Activated CD8-positive, alpha-beta T cell treated with anti-CD3 and anti-CD28 coated beads for 36 hours (primary cell): Measurements from ENCODE around the gene ATP2B2. TPM values are rescaled to one million over a fixed set of nuclear protein-coding genes. Genes with fewer than 3 reads are reported as not detected.

Experiments
- ATAC-seq: fragments of 200-7000 bp; cut with Tn5 transposase; one replicate; pipeline ENCODE4 v1.10.0; 2021; ENCODE audit warnings: mild to moderate bottlenecking, moderate library complexity
- CTCF ChIA-PET: fragments of 350-600 bp; sonication (Branson Sonifier 250); formaldehyde crosslinking; loops from one replicate; lab custom pipeline; 2021; ENCODE audit warnings: antibody characterized with exemption; lab: Charles Lee
- POLR2A ChIA-PET: fragments of 350-600 bp; sonication (Branson Sonifier 250); formaldehyde crosslinking; loops from one replicate; lab custom pipeline; 2021; ENCODE audit warnings: antibody characterized with exemption; lab: Charles Lee
- DNase-seq: peaks from one replicate; pipeline ENCODE4 v3.0.0-alpha.2; 2020
- H3K27ac Mint-ChIP-seq: one replicate; pipeline ENCODE4 v1.8.0; 2021; ENCODE audit warnings: mild to moderate bottlenecking, mixed read lengths
- H3K27me3 Mint-ChIP-seq: one replicate; pipeline ENCODE4 v1.8.0; 2021; ENCODE audit warnings: mixed read lengths
- H3K36me3 Mint-ChIP-seq: one replicate; pipeline ENCODE4 v1.8.0; 2021; ENCODE audit warnings: low read depth, mixed read lengths
- H3K4me1 Mint-ChIP-seq: one replicate; pipeline ENCODE4 v1.8.0; 2021; ENCODE audit warnings: low read depth, mixed read lengths
- H3K4me3 Mint-ChIP-seq: one replicate; pipeline ENCODE4 v1.8.0; 2021; ENCODE audit warnings: mild to moderate bottlenecking, moderate library complexity, mixed read lengths
- H3K9me3 Mint-ChIP-seq: one replicate; pipeline ENCODE4 v1.8.0; 2021; ENCODE audit warnings: mixed read lengths
- intact Hi-C: fragments of 100-400 bp; cut with micrococcal nuclease; formaldehyde crosslinking; loops from one replicate; pipeline ENCODE4 v1.10.0; 2022
- total RNA-seq, 2 experiments: library from RNA; stranded (reverse); gene quantifications; one replicate each; pipeline ENCODE4 v1.2.3, GENCODE V29; 2021
- TF ChIP-seq, protein P1 (sequence below): fragments of 200-600 bp; IDR thresholded peaks from one replicate; pipeline ENCODE4 v1.8.0; 2022; ENCODE audit warnings: antibody characterized with exemption, mild to moderate bottlenecking

ATP2B2 gene
- total RNA-seq, 2 experiments from 2014 or later, result not detected

DNA sequence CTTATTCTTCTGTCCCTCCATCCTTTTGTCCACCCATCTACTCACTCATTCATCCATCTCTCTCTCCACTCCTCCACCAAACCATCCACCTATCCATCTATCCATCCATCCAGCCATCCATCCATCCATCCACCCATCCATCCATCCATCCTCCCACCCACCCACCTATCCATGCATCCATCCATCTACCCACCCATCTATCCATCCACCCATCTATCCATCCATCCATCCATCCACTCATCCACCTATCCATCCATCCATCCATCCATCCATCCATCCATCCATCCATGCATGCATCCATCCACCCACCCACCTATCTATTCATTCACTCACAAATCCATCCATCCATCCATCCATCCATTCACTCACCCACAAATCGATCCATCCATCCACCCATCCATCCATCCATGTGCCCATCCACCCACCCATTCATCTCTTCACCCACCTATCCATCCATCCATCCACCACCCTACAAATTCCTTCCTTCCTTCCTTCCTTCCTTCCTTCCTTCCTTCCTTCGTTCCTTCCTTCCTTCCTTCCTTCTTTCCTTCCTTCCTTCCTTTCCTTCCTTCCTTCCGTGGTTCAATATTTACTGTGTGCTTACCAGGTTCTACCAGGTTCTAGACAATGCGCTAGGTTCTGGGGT, 17.3 kb downstream of the ATP2B2 start:
- no peaks in the 10 kb centered on the region for H3K9me3 Mint-ChIP-seq
- TF ChIP-seq, protein P1, sequence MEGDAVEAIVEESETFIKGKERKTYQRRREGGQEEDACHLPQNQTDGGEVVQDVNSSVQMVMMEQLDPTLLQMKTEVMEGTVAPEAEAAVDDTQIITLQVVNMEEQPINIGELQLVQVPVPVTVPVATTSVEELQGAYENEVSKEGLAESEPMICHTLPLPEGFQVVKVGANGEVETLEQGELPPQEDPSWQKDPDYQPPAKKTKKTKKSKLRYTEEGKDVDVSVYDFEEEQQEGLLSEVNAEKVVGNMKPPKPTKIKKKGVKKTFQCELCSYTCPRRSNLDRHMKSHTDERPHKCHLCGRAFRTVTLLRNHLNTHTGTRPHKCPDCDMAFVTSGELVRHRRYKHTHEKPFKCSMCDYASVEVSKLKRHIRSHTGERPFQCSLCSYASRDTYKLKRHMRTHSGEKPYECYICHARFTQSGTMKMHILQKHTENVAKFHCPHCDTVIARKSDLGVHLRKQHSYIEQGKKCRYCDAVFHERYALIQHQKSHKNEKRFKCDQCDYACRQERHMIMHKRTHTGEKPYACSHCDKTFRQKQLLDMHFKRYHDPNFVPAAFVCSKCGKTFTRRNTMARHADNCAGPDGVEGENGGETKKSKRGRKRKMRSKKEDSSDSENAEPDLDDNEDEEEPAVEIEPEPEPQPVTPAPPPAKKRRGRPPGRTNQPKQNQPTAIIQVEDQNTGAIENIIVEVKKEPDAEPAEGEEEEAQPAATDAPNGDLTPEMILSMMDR, result no peak
- DNase-seq (no peak), ATAC-seq (no peak)
- ChIA-PET POLR2A (interaction anchor here (0.6 kb wide), 1 partner anchor 8 kb away, joined by 3 read pairs; no protein-coding TSS in a partner anchor), CTCF (no interaction called here)
- intact Hi-C loops, result no loop called here
- H3K4me3 Mint-ChIP-seq, result no peak overlapping the region
- H3K27me3 Mint-ChIP-seq, result no peaks in the 10 kb centered on the region
- no peak overlapping the region for H3K27ac Mint-ChIP-seq
- no peaks in the 10 kb centered on the region for H3K4me1 Mint-ChIP-seq
- no peaks in the 10 kb centered on the region for H3K36me3 Mint-ChIP-seq

DNA sequence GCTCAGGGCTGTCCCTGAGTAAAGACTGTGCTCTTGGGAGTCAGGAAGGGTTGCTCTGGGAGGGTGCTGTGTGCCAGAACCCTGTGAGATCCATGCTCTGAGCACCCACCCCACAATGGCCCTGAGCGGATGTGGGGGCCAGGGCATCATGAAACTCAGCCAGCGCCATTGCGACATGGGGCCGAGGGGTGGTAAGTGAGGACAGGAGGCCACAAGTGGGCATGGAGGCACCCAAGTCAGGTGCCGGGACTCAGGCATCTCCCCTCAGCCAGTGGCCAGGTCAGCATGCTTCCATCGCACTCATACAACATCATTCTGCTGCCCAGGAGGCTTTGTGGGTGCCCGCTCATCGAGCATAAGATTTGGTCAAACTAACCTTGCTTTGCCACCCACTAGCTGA, 19.6 kb downstream of the ATP2B2 start:
- TF ChIP-seq, protein P1, result no peak
- CTCF ChIA-PET, result no interaction called here
- H3K4me3 Mint-ChIP-seq, result no peak overlapping the region

DNA sequence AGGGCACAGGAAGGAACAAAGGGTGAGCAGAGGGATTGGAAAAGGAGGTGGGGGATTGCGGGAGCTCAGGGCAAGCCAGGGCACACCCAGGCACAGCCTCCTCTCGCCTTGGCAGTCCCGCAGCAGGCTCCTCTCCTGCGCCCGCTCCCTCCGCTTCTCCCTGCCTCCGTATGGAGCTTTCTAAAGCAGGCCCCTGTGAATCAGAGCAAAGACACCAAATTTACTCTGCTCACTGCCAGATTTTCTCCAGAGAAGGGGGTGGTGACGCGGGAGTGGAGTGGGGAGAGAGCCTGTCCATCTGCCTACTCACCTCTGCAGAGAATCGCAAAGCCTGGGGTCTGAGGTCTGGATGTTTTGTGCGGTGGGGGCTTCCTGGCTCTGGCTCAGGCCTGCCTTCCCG, 20.0 kb downstream of the ATP2B2 start:
- Mint-ChIP-seq H3K9me3 (no peaks in the 10 kb centered on the region), H3K36me3 (no peaks in the 10 kb centered on the region), H3K27me3 (no peaks in the 10 kb centered on the region), H3K27ac (no peak overlapping the region), H3K4me3 (no peak overlapping the region), H3K4me1 (no peaks in the 10 kb centered on the region)
- CTCF ChIA-PET, result no interaction called here
- intact Hi-C loops, result no loop called here
- TF ChIP-seq, protein P1, result no peak
- ATAC-seq (no peak), DNase-seq (no peak)
- POLR2A ChIA-PET, result no interaction called here

More for the DNA sequence above, 19.6 kb downstream of the ATP2B2 start:
- POLR2A ChIA-PET, result no interaction called here
- no peak for DNase-seq
- Mint-ChIP-seq H3K9me3 (no peaks in the 10 kb centered on the region), H3K27ac (no peak overlapping the region), H3K4me1 (no peaks in the 10 kb centered on the region), H3K27me3 (no peaks in the 10 kb centered on the region), H3K36me3 (no peaks in the 10 kb centered on the region)
- intact Hi-C loops, result no loop called here
- no peak for ATAC-seq

DNA sequence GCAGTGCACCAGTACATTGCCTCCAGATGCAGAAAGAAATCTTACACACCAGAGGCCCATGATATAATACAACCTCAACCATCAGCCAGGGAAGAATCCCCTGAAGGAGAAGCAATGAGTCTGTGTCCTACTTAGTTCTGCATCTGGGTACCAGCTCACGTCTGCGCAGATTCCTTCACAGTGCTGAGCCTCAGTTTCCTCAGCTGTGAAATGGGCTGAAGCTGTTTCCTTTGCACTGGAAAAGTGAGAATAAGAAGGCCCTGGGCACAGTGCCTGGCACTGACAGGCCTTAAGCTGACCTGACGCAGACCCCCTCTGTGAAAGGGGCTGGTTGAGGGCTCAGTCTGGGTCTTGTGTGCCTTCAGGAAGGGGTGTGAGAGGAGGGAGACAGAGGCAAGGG, 20.7 kb downstream of the ATP2B2 start:
- ATAC-seq, result no peak
- Mint-ChIP-seq H3K27ac (no peak overlapping the region), H3K36me3 (no peaks in the 10 kb centered on the region), H3K4me3 (no peak overlapping the region), H3K27me3 (no peaks in the 10 kb centered on the region), H3K4me1 (no peaks in the 10 kb centered on the region), H3K9me3 (no peaks in the 10 kb centered on the region)
- ChIA-PET POLR2A (no interaction called here), CTCF (no interaction called here)
- intact Hi-C loops, result no loop called here
- DNase-seq, result no peak
- TF ChIP-seq, protein P1, result no peak

DNA sequence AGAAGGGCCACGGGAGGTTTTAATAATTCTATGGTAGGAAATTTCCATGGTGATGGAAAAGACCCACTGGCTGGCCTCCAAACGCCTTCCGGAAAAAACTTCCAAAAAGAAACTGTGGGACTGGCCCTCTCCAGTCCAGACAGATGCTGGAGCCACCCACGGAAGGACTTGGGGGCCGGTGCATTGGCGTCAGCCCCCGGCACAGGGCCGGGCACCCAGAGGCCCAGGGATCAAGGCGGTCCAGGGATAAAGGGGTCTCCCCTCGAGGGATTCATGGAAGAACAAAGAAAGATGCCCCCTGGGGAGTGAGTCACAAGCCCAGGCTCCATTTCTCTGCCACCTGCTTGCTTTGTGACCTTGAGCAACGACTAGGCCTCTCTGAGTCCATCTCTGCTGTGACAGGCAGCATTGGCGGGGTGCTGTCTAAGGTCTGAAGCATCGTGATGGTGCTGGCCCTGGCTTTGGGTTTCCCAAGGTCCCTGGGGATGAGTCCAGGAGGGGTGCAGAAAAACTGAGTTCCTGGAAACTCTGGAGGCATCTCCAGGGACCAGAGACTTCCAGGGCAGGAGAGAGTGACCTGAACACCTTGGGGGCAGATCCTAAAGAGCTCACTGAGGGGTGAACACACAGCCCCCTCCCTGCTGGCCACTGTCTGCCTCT, 21.6 kb downstream of the ATP2B2 start:
- TF ChIP-seq, protein P1, result no peak
- no peaks in the 10 kb centered on the region for H3K4me1 Mint-ChIP-seq
- ChIA-PET CTCF (no interaction called here), POLR2A (no interaction called here)
- no peak for ATAC-seq
- H3K9me3 Mint-ChIP-seq, result no peaks in the 10 kb centered on the region
- H3K27ac Mint-ChIP-seq, result no peak overlapping the region
- intact Hi-C loops, result no loop called here
- no peak for DNase-seq
- H3K36me3 Mint-ChIP-seq, result no peaks in the 10 kb centered on the region
- H3K4me3 Mint-ChIP-seq, result no peak overlapping the region
- H3K27me3 Mint-ChIP-seq, result no peaks in the 10 kb centered on the region
